Measurements from ENCODE around the gene GLMP. TPM values are rescaled to one million over a fixed set of nuclear protein-coding genes. Genes with fewer than 3 reads are reported as not detected.

Gene GLMP
- total RNA-seq, 2 donors from 2014 or later = 70.3 to 85.1 TPM

- WGBS, 2 experiments (ENCODE audit: insufficient coverage in 1 of 2, insufficient read length in 1 of 2) = 92 to 93% methylated on average over 8 to 10 of the region's 10 CpGs
- Mint-ChIP-seq H3K27me3 (ENCODE audit: insufficient read depth) (peaks cover 4% of the 10 kb centered on the region), H3K9me3 (no peaks in the 10 kb centered on the region), H3K4me1 (peaks cover 6% of the 10 kb centered on the region), H3K4me3 (no peak overlapping the region), H3K27ac (no peak overlapping the region), H3K36me3 (ENCODE audit: low read depth) (peaks cover 29% of the 10 kb centered on the region)
- DNase-seq = no peak
- H3K27me3 ChIP-seq (ENCODE audit: control insufficient read depth, insufficient read depth, low read length, poor library complexity, severe bottlenecking) = no peaks in the 10 kb centered on the region
- no peaks in the 10 kb centered on the region for H3K9me3 ChIP-seq (ENCODE audit: control insufficient read depth, low read length)
- H3K27ac ChIP-seq (ENCODE audit: low read depth, low read length) = no peak overlapping the region
- peaks cover 19% of the 10 kb centered on the region for H3K36me3 ChIP-seq (ENCODE audit: control insufficient read depth, insufficient read depth, low read length)
- H3K9ac ChIP-seq (ENCODE audit: extremely low read depth, low read length, poor library complexity, severe bottlenecking) = no peak overlapping the region
- no peak for TF ChIP-seq CTCF (conservative IDR thresholded peaks at IDR 0.05)
- no peaks in the 10 kb centered on the region for H3K4me1 ChIP-seq (ENCODE audit: control insufficient read depth, insufficient read depth, low read length)
- no peak overlapping the region for H3K4me3 ChIP-seq (ENCODE audit: low read length)
These were observed 52.7 kb downstream of the GLMP start for GRCh38 chr1:156242738-156243137.

Other genes starting within 250 kb of the GLMP start
- gene UBQLN4, start 241.9 kb downstream of the GLMP start, total RNA-seq = 10 to 100 TPM; 56.4 to 62.4 TPM
- 100 to 1,000 TPM in 1 of 2 donors, 10 to 100 TPM in 1; 84.4 to 101 TPM for gene LAMTOR2, start 240.9 kb downstream of the GLMP start, total RNA-seq
- 10 to 100 TPM; 82.0 to 84.4 TPM for gene RAB25, start 234.5 kb downstream of the GLMP start, total RNA-seq
- gene MEX3A, start 213.2 kb downstream of the GLMP start, total RNA-seq = 10 to 100 TPM; 91.8 to 94.3 TPM
- 10 to 100 TPM; 41.2 to 42.0 TPM for gene LMNA, start 181.0 kb downstream of the GLMP start, total RNA-seq
- 10 to 100 TPM in 1 of 2 donors, 1 to 10 TPM in 1; 6.4 to 10.3 TPM for gene SEMA4A, start 142.1 kb downstream of the GLMP start, total RNA-seq
- 10 to 100 TPM; 20.9 to 22.7 TPM for gene SLC25A44, start 101.6 kb downstream of the GLMP start, total RNA-seq
- 100 to 1,000 TPM; 119 TPM for gene PMF1, start 82.7 kb downstream of the GLMP start, total RNA-seq
- 1 to 10 TPM; 4.6 to 5.4 TPM for gene BGLAP, start 53.5 kb downstream of the GLMP start, total RNA-seq
- 10 to 100 TPM; 12.2 to 16.4 TPM for gene PAQR6, start 47.6 kb downstream of the GLMP start, total RNA-seq
- gene SMG5, start 12.9 kb downstream of the GLMP start, total RNA-seq = 100 to 1,000 TPM; 103 to 111 TPM
- 1 to 10 TPM; 1.5 to 1.9 TPM for gene TMEM79, start 11.4 kb downstream of the GLMP start, total RNA-seq
- not detected for gene VHLL, start 3.6 kb upstream of the GLMP start, total RNA-seq
- 100 to 1,000 TPM; 323 to 351 TPM for gene CCT3, start 42.6 kb upstream of the GLMP start, total RNA-seq
- 1 to 10 TPM in 1 of 2 donors, under 1 TPM in 1; 0.62 to 1.6 TPM for gene TSACC, start 42.8 kb upstream of the GLMP start, total RNA-seq
- 1 to 10 TPM; 3.9 to 4.0 TPM for gene RHBG, start 73.5 kb upstream of the GLMP start, total RNA-seq
- 10 to 100 TPM; 10.5 to 12.8 TPM for gene MEF2D, start 205.1 kb upstream of the GLMP start, total RNA-seq